GM19025 (cell line): Measurements from ENCODE around the gene TTC19.
"Not testable (repeated sequence)": the region's sequence is repeated elsewhere in the genome, so short reads cannot be mapped to it uniquely, and the experiment has no call there.

ENCODE experiments used
- ATAC-seq: cut with Tn5 transposase; IDR thresholded peaks from one replicate; pipeline ENCODE4 v1.9.1; 2021; ENCODE audit warnings: mild to moderate bottlenecking, low read depth, moderate library complexity; ENCODE audit not compliant: unreplicated experiment

TTC19 gene

DNA sequence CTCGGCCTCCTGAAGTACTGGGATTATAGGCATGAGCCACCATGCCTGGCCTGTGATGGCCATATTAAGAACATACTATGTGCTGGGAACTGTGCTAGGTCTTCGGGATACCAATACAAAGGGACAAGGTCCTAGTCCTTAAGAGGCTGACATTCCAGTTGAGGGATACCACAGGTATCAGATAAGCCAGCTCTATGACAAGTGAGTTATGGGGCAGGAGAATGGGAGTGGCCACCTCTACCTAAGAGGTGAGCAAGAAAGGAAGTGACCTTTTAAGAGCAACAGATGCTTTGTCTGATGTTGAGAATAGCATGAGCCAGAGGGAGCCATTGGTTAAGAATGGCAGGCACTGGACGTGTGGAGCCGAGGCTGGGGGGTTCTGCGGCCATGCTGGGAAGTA lies 27.7 kb upstream of the TTC19 start:
- no peak for ATAC-seq

DNA sequence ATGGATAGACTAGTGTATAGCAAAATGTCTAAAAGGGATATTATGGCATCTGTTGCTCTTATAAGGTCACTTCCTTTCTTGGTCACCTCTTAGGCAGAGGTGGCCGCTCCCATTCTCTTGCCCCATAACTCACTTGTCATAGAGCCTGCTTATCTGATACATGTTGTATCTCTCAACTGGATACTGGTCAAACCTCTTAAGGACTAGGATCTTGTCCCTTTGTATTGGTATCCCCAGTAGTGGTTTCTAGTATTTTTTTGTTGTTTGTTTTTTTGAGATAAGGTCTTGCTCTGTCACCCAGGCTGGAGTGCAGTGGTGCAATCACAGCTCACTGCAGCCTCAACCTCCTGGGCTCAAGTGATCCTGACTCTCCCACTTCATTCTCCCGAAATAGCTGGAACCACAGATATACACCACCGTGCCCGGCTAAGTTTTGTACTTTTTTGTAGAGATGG lies 27.1 kb upstream of the TTC19 start:
- no peak for ATAC-seq

DNA sequence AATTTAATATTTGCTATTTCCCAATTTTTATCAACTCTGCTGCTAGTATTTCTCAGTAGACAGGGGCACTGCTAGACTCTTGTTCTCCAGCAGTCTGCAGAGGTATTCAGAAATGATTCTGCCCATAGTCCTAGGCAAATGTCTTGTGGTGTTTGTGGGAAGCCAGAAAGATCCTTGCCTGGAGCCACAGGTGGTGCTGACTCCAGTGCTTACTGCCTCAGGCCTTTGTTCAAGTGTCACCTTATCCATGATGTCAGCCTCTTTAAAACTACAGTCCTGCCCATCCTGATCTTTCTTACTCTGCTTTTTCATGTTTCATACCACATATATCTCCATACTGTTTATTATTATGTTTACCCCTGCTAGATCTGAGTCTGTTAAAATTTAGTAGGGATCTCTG lies 26.6 kb upstream of the TTC19 start:
- ATAC-seq, result no peak

DNA sequence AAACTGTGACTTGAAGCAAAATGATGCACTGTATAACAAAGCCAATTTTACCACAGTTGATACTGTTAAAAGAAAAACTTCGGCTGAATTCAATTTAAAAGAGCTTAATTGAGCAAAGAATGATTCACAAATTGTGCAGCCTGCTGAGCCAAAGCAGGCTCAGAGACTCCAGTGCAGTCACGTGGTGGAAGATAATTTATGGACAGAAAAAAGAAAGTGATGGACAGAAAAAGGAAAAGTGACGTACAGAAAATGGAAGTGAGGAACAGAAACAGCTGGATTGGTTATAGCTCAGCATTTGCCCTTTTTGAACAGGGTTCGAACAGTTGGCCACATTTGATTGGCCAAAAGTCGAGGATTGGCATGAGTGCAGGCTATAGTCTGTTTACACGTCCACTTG lies 25.8 kb upstream of the TTC19 start:
- no peak for ATAC-seq

DNA sequence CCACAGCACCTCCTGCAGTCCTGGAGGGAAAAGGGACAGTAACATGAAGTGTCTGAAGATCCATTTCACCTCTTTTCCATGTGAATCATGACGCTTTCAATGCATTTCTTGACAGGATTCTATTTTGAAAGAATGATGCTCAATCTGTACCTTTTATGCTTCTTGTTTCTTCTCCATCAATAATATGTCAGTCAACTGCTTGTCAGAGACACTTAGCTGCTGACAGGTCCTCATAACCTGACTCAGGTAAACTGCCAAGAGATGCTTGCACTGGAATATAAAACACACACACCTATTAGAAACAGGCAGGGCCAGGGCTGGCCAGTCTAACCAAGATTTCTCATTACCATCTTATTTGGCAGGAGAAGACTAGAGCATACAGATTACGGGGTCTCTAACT lies 21.7 kb upstream of the TTC19 start:
- no peak for ATAC-seq

DNA sequence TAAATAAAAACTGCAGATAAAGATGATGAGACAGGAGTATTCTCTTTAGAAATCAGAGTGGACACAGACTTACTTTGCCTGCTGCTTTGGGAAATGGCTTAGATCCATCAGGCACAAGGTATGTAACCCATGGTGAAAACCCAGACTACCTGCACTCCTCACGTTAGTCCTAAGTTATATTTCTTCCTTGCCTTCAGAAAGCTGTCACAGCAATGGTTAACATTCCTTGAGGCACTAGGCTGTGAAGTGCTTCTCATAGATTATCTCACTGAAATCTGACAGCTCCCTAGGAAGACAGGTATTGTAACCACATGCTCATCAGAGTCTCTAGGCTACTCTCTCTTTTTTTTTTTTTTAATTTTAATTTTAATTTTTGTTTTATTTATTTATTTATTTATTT lies 21.0 kb upstream of the TTC19 start:
- no peak for ATAC-seq

DNA sequence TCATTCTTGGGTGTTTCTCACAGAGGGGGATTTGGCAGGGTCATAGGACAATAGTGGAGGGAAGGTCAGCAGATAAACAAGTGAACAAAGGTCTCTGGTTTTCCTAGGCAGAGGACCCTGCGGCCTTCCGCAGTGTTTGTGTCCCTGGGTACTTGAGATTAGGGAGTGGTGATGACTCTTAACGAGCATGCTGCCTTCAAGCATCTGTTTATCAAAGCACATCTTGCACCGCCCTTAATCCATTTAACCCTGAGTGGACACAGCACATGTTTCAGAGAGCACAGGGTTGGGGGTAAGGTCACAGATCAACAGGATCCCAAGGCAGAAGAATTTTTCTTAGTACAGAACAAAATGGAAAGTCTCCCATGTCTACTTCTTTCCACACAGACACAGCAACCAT lies 20.6 kb upstream of the TTC19 start:
- ATAC-seq, result not testable (repeated sequence)

DNA sequence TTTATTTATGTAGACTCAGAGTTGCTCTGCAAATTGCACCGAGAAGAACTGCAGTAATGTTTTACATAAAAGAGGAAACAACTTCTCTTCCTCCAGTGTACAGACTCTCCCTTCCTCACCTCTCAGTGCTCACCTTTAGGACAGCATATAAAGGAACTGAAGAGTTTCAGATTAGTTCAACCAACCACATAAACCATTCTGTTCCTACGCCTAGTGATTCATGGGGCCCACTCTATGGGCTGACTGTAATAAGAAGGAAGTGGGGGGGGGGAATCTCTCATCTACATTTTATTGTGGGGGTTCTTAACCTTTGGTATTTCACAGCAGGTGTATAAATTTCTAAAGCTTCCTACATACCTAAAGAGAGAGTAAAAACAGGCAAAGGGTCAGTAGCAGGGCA lies 18.4 kb upstream of the TTC19 start:
- no peak for ATAC-seq

DNA sequence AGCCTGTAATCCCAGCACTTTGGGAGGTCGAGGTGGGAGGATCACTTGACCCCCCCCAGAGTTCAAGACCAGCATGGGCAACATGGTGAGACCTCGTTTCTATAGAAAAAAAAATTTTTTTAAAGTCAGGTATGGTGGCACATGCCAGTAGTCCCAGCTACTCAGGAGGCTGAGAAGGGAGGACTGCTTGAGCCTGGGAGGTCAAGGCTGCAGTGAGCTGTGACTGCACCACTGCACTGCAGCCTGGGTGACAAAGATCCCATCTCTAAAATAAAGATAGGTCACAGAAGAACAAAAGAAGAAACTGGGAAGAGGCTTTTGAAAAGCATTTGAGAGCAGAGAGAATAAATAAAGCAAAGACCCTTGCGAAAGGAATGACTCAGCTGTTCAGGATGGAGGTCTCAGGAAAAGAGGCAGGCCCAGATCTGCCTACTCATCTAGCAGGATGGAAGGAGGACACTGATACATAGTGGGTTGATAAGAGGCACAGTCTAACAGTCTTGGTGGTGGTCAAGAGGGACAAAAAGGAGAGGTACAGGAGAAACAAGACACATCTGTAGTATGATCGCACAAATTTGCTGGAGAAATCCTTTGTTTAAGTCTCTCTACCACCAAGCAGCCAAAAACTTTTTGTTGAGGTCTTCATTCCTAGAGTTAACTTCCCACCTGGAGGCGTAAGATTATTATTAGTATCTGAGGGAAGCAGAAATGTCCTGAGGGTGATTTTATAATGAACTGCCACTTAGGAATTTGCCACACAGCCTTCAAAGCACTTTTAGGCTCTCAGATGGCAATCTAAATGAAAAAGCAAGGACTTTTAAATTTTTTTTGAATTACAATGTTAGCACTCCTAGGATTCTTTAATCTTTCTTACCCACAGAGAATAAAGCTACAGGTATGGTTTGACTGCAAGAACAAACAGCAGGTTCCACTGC lies 17.7 kb upstream of the TTC19 start:
- no peak for ATAC-seq

DNA sequence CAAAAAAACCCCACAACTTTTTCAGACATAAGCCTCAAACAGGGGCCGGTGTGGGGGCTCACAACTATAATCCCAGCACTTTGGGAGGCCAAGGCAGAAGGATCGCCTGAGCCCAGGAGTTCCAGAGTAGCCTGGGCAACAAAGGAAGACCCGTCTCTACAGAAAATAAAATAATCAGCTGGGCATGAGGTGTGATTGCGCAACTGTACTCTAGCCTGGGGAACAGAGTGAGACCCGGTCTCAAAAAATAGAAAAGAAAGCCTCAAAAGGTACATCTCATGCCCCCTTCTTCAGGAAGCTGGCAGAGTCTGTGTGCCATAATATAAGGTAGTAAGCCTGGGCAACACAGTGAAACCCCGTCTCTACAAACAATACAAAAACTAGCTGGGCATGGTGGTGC lies 3.3 kb upstream of the TTC19 start:
- ATAC-seq, result no peak

DNA sequence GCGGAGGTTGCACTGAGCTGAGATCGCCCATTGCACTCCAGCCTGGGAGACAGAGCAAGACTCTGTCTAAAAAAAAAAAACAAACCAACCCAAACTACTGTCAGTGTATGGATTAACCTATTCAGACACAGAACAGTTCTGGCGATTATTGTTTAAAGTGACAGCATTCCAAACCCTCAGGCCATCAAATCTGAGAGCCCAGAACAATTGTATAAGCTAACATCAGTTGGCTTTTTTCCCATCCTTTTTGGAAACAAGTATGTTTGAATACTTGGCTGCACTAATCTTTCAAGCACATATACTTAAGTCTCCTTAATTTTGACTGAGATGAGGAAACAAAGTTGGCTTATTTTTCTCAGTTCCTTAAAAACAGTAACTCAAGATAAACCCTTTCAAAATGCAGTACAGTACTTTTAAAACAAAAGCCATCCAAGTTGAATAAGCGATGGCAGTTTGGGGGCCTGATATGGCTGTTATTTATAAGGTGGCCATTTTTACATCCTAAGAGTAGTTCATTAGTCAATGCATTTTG lies 1.5 kb upstream of the TTC19 start:
- ATAC-seq, result no peak

DNA sequence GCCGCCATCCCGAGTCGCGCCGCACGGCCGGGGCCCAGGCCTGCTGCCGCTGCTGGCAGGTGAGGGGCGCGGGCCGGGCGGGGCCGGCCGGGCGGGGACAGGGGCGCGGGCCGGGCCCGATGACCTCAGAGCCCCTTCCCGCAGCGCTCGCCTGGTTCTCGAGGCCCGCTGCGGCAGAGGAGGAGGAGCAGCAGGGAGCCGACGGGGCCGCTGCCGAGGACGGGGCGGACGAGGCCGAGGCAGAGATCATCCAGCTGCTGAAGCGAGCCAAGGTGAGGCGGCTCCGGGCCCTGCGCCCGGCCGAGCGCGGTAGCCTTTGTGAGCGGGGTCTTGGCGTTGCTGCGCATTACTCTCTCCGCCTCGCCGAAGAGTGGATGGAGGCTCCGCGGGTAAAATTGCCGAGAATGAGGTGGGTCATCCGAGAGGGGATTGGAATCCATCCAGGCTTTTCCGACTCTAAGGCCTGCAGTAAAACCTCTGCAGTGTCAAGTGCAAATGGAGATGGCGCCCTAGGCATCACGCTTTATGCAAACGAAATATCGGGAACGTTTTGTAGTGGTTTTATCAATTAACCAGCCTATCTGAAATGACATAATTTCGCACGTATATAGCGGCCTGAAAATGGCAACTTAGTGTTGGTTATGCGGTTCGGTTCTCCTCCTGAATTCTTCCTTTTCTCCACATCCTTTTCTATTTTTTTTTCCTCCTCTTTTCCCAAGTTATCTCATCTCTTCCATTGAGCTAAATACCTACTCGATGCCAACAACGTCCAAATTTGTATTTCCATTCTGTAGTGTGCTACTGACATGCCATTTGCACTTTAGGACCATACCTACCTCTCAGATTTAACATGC lies 577 bp downstream of the TTC19 start:
- peak; percentile 41 for ATAC-seq

DNA sequence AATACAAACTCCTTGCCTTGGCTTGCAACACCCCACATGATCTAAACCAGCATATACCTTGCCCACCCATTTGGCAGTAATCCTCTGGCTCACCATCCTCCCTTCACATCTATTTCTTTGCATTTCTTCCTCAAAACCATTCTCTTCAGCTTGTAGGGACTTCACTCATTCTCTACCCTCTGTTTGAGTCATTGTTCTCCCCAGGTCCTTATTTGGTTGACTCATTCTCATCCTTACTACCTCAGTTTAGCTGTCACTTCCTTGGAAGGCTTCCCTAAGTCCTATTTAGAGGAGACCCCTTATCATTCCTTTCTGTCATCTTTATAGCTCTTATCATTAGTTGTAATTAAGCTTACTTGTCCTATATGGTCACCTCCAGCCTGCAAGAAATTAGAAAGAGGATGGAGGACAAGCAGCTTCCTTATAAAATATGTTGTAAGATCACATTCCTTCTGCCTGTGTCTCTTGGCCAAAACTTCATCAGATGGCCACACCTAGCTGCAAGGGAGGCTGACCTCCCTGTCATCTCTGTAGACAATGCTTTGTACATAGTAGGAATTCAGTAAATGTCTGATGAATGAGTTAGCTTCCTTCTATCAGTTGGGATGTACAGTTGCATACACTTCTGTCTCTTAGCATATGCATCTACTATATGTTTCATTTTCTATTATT lies 1.7 kb downstream of the TTC19 start:
- no peak for ATAC-seq

DNA sequence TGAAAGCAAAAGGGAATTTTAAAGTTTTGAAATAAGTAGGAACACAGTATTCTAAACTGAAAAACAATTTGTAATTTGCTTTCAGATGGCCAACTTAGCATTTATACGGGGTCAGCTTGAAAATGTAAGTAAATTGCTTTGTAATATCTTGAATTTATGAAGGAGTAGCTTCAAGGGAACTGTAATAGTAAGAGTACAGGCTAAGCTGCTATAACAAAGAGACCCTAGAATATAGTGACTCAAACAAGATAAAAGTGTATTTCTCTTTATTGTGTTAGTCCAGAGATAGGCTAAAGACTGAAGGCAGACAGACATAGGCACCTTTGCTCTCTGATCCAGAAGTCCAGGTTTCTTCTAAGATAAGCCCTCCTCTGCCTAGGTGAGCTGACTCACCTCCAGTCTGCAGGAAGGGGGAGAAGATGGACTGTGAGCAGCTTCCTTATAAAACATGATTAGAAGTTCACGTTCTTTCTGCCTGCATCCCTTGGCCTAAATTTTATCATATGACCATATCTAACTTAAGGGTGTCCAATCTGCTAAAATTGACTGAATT lies 3.2 kb downstream of the TTC19 start:
- no peak for ATAC-seq

DNA sequence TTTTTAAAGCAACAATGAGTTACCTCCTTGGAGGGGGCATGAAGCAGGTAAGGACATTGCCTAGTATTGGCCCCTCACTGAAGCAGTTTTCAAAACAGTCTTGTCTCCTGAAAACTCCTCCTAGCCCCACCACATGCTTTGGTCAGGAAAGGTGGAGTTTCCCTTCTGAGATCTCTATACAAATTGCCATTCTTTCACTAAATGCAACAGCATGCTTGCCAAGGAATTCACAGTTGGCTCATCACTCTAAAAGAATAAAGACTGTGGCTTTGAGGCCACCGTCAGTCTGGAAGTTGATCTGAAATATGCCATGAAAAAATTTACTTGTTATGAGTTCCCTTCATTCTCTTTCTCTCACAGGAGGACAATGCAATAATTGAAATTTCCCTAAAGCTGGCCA lies 4.2 kb downstream of the TTC19 start:
- no peak for ATAC-seq

DNA sequence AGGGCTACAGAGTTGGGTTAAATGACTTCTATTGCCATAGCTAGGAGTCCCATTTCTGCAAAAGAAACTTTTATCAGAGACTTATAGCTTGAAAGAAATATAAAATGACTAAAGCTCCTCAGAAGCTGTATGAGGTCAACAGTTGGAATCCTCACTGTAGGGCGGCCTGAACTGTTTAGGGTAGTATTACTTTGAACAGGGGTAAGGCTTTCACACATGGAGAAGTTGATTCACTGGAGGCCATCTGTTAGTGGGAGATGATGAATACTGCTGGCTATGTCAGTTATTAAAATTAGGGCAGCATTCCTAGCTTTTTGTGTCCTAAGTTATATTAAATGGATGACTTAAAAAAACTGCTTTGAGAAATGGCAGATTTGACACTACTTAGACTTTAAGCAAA lies 6.0 kb downstream of the TTC19 start:
- ATAC-seq, result no peak

DNA sequence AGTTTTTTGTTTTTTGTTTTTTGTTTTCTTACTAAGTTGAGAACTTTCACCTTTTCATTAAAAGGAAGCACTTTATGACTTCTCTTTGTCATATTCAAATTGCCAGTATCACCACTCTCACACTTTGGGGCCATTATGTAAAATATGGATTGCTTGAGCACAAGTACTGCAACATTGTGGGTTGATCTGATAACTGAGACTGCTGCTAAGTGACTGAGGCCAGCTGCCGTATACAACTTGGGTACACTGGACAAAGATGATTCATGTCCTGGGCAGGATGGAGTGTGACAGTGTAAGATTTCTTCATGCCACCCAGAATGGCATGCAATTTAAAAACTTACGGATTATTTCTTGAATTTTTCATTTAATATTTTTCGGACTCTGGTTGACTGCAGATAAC lies 7.8 kb downstream of the TTC19 start:
- no peak for ATAC-seq

DNA sequence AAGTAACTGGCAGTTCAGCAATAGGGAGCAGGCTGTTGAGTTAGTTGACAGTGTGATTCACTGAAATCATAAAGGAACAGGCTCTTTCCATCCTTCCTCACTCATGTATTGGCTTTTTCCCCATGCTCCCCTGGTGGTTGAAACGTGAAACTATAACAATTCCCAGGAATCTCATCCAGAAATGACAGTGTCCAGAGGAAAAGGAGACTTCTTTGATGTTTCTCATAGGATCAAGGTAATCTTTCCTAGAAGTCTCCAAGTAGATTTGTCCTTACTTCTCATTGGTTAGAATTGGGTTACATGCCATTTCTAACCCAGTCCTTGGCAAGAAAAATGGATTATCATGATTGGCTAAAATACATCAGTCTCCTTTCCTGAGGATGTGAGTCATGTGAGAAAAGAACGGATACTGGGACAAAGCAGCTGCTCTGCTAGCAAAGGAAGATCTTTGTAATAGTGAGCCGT lies 14.4 kb downstream of the TTC19 start:
- ATAC-seq, result no peak

DNA sequence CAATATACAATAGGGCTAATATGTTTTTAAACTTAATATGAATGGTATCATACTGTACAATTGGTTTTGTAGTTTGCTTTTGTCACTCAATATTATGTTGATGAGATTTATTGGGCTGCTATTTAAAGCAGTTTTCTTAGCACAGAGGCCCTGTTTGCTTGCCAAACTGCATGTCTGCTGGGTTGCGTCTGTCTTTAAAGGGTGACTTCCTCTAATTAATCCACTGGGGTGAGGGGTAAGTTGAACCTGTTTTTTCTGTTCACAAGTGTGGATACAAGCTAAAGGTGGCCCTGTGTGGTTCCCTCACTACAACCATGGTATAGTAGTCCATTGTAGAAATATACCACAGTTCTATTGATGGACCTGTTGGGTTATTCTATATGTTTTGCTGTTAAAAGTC lies 19.7 kb downstream of the TTC19 start:
- ATAC-seq, result no peak

DNA sequence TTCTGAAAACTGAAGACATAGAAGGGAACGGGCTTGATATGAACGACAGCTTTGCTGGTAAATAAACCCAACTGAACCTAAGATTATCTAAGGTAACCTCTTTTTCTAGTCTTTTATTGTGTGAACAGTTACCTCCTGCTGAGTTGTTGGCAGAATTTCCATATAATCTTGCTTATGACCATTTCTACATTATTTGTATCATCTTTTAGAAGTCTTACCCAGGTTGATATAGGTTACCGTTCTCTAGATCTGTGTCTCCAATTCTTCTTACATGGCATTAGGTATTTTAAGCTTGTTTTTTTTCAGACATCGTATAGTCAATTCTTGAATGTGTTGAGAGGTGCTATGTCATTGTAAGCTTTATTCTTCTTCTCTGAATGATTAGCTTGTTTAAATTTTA lies 24.3 kb downstream of the TTC19 start:
- no peak for ATAC-seq
